GM18867 (cell line): ENCODE results near the gene OR7A5.
"Not testable (repeated sequence)": the region's sequence is repeated elsewhere in the genome, so short reads cannot be mapped to it uniquely, and the experiment has no call there.

Experiments
- ATAC-seq: cut with Tn5 transposase; IDR thresholded peaks from one replicate; pipeline ENCODE4 v1.9.1; 2021; ENCODE audit warnings: mild to moderate bottlenecking, moderate library complexity; ENCODE audit not compliant: unreplicated experiment

OR7A5 gene

DNA sequence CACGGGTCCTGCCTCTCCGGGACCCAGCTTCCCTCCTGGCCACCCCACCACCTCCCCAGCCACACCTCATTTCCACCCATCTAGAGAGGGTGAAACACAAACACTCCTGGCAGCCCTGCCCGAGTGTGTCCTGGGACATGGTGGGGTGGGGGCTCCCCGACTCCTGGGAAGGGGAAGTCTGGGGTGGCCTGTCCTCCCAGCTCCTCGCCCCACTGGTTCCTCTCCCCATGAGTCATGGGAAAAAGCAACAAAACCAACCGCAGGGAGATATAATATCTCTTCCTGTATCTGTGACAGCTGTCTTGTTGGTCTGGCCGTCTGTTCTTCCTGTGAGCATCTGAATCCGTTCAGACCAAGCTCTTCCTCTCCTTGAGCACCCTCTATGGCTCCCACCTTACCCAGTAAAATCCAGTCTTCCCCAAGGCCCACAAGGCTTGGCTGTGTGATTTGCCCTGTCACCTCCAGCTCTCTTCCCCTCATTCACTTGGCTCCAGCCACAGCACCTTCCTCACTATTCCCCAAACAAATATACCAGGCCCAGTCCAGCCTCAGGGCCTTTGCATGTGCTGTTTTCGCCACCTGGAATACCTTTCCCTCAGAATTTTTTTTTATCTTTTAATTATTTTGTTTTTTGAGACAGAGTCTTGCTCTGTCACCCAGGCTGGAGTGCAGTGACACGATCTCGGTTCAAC, 49.7 kb downstream of the OR7A5 start:
- ATAC-seq = not testable (repeated sequence)

DNA sequence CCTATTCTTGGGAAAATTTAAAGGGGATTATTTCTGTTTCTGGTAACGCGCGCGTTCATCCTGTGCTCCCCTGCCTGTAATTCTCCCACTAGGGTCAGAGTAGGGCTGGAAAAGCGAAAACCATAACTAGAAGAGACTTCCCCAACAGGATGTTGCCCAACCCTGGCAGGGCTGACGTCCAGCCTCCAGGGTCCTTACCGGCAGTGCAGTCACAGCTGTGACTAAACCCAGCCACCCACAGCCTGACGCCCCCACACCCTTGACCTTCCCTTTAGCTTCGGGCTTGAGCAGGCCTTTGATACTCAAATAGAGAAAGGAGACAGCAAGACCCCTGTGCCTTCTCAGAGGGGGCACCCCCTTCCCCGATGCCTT, 50.3 kb downstream of the OR7A5 start:
- not testable (repeated sequence) for ATAC-seq

DNA sequence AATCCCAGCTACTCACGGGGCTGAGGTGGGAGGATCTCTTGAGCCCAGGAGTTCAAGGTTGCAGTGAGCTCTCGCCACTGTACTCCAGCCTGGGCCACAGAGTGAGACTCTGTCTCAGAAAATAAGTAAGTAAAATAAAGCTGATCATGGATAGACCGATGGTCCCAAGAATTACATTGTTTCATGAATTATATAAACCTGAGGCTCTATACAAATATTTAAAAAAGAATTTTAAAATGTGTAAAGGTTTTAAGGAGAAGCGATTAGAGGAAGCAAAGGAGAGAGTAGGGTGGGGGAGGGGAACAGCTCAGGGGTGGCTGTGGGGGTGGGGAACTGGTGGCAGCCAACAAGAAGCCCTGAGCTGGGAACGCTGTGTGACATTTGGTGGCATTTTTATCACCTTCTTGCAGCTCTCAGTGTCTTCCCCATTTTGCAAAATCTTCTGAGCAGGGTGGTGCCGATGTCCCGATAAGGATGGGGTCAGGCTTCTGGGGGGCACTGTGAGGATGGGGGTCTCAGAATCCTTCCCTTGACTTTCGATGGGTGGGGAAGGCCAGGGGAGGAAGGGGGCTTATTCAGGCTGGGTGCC, 51.5 kb downstream of the OR7A5 start:
- ATAC-seq = not testable (repeated sequence)

DNA sequence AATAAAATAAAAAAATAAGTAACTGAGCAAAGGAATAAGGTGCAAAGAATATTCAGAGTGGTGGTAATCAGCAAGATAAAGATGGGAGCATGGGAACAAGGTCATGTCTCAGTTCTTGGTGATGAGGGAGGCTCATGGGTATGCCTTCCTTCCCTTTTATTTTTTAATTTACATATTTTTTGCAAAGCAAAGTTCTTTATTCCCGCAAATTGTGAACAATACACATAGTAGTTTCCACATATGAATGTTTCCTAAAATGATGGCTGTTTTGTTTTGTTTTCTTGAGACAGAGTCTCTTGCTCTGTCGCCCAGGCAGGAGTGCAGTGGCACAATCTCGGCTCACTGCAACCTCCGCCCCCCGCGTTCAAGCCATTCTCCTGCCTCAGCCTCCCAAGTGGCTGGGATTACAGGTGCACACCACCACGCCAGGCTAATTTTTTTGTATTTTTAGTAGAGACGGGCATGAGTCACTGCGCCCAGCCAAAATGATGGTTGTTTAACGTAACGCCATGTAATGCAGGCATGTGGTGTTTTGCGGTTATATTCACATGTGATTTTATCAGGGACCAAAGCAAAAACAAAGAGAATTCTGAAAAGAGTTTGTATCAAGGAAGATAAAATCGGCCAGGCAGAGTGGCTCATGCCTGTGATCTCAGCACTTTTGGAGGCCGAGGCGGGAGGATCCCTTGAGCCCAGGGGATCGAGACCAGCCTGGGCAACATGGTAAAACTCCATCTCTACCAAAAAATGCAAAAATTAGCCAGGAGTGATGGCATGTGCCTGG, 52.2 kb downstream of the OR7A5 start:
- ATAC-seq = no peak

DNA sequence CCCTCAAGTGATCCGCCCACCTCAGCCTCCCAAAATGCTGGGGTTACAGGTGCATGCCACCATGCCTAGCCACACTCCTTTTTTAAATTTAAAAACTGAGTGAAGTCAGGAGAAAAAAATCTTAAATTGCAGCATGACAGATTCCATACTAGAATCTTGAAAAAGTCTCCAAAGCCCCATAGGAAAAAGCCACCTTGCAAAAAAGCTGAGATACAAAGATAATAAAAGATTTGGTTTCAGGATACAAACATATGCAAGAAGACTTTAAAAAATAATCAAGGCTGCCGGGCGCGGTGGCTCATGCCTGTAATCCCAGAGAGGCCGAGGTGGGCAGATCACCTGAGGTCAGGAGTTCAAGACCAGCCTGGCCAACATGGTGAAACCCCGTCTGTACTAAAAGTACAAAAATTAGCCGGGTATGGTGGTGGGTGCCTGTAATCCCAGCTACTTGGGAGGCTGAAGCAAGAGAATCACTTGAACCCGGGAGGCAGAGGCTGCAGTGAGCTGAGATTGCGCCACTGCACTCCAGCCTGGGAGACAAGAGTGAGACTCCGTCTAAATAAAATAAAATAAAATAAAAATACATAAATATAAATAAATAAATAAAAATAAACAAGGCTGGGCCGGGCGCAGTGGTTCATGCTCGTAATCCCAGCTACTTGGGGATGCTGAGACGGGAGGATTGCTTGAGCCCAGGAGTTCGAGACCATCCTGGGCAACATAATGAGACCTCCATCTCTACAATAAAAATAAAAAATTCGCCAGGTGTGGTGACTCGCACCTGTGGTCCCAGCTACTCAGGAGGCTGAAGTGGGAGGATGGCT, 53.1 kb downstream of the OR7A5 start:
- ATAC-seq = not testable (repeated sequence)

DNA sequence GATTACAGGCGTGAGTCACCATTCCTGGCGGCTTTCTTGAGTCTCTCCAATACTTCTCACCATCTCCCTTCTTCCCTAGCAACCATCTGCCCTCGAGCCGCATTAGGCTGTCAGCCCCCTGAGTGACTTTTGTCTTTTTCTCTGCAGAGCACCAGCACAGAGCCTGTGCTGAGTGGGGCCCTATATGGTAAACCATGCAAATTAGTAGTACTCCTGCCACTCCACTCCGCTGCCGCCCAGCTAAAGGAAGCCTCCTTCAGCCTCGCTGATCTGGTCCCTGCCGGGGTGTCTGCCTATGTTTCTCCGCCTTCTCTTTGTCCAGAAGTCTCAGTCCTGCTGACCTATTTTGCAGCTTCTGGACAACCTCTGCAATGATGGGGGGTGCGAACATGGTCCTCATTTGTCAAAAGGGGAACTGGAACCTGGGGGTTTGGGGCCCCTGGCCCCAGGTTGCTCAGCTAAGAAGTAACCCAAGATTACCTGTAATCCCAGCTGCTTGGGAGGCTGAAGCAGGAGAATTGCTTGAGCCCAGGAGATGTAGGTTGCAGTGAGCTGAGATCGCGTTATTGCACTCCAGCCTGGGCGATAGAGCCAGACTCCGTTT, 54.3 kb downstream of the OR7A5 start:
- not testable (repeated sequence) for ATAC-seq

DNA sequence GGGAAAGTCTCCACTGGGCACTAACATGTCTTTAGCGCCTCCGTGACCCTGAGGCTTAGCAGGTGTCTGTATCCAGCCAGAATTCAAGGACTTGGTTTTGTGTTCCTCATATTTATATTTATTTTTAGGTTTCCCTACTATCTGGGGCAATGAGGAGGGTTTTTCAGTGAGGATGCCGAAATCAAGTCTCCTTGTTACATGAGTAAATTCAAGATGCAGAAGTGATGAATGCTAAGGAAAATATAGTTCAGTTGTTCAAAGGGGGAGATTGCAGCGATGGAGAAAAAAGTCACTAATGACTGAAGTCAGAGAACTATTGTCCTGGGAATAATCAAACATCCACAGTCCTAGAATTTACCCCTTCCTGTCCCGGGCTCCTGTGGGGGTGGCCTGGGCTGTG, 55.8 kb downstream of the OR7A5 start:
- ATAC-seq = no peak

DNA sequence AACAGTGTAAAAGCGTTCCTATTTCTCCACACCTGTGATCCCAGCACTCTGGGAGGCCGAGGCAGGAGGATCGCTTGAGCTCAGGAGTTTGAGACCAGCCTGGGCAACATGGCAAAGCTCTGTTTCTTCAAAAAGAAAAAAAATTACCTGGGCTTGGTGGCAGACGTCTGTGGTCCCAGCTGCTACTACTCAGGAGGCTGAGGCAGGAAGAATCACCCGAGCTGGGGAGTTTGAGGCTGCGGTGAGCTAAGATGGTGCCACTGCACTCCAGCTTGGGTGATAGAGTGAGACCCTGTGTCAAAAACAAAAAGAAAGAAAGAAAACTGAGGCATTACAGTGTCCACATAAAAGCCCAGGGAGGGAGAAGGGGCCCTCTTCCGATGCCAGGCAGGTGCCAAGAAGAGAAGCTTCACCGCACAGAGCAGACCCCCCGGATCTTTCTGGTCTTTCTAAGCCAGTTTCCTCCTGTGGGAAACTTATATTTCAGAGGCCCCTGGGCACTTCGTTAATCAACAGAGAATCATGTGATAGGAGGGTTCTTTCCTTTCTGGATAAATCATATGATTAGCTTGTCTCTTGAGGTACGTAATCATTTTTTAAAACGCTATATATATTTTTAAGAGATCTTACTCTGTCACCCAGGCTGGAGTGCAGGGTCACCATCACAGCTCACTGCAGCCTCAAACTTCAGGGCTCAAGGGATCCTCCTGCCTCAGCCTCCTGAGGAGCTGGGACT, 56.7 kb downstream of the OR7A5 start, which contains the start of gene ADGRE2:
Gene ADGRE2 (minus strand): TSS at position 451 of the 736 bp plus-strand sequence. CDS start 1,804 bp downstream, outside the sequence.
- not testable (repeated sequence) for ATAC-seq

DNA sequence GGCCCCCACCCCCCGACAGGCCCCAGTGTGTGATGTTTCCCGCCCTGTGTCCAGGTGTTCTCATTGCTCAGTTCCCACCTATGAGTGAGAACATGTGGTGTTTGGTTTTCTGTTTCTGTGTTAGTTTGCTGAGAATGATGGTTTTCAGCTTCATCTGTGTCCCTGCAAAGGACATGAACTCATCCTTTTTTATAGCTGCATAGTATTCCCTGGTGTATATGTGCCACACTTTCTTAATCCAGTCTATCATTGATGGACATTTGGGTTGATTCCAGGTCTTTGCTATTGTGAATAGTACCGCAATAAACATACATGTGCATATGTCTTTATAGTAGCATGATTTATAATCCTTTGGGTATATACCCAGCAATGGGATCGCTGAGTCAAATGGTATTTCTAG, 57.3 kb downstream of the OR7A5 start:
- not testable (repeated sequence) for ATAC-seq
